ENCODE measurements around the gene MICAL2.
A peak's percentile ranks its signal among the peaks of the same experiment; 100 is the strongest.

DNA sequence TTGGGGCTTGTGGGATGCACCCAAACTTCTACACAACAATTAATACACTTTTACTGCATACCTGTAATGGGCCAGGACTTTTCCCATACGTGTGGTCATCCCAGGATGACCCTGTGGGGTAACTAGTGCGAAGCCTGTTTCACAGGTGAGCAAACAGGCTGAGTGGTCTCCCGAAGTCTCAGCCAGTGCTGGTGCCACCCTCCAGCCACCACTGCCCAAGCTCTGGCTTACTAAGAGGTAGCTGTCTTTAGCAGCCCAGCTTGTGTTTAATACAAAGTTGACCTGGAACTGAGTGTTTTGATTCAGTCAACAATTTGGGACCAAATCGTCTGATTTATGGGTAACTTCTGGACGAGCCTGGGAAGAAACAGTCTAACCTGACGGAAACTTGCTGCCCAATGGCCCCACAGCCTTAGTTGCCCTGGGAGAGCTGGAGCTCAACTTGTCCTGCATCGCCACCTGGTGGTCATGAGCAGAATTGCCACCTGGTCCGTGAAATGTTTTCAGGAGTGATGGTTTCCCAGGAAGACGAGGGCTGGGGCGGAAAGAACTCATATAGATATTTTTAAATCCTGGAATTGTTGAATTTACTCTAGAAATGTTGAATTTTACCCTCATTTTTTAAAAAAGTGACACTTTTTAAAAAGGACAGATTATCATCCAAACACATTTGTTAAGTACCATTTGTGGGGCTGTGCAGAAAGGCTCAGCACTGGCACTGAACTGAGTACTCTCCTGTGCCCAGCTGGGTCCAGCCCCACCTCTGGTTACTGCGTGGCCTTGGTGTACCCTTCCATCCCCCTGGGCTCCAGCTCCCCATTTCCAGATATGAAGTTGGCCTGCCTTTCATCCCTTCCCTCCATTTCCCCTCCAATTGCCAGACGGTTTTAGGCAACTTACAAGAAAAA is 171.4 kb downstream of the MICAL2 start:
- TF ChIP-seq, protein P1, sequence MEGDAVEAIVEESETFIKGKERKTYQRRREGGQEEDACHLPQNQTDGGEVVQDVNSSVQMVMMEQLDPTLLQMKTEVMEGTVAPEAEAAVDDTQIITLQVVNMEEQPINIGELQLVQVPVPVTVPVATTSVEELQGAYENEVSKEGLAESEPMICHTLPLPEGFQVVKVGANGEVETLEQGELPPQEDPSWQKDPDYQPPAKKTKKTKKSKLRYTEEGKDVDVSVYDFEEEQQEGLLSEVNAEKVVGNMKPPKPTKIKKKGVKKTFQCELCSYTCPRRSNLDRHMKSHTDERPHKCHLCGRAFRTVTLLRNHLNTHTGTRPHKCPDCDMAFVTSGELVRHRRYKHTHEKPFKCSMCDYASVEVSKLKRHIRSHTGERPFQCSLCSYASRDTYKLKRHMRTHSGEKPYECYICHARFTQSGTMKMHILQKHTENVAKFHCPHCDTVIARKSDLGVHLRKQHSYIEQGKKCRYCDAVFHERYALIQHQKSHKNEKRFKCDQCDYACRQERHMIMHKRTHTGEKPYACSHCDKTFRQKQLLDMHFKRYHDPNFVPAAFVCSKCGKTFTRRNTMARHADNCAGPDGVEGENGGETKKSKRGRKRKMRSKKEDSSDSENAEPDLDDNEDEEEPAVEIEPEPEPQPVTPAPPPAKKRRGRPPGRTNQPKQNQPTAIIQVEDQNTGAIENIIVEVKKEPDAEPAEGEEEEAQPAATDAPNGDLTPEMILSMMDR (IDR thresholded peaks at IDR 0.05): peak; percentile 90 to 97 (median 96)
- no peak for TF ChIP-seq POLR2A (IDR thresholded peaks at IDR 0.05)
